Neural progenitor cell (in vitro differentiated cells): ENCODE measurements around the gene DCTN4. TPM values are rescaled to one million over a fixed set of nuclear protein-coding genes. Genes with fewer than 3 reads are reported as not detected.

Experiments
- DNase-seq: peaks from one replicate; pipeline ENCODE4 v3.0.0-alpha.2; 2016; ENCODE audit warnings: low spot score
- H2AFZ ChIP-seq: fragments of 200-600 bp; sonication (generic); replicated peaks from 2 replicates; pipeline ENCODE4 v1.6.1; 2016; ENCODE audit warnings: antibody characterized with exemption
- H3F3A ChIP-seq: fragments of 200-600 bp; sonication (generic); 2 replicates; pipeline ENCODE4 v1.6.1; 2016; ENCODE audit warnings: antibody characterized with exemption, low read depth
- H3K27ac ChIP-seq: fragments of 200-600 bp; sonication (generic); 2 replicates; pipeline ENCODE4 v1.5.1; 2016; ENCODE audit warnings: mild to moderate bottlenecking
- H3K27me3 ChIP-seq: fragments of 200-600 bp; sonication (generic); 2 replicates; pipeline ENCODE4 v1.6.1; 2016; ENCODE audit warnings: mild to moderate bottlenecking, moderate library complexity
- H3K36me3 ChIP-seq: fragments of 200-600 bp; sonication (generic); 2 replicates; pipeline ENCODE4 v1.5.1; 2016
- H3K4me1 ChIP-seq: fragments of 200-600 bp; sonication (generic); 2 replicates; pipeline ENCODE4 v1.6.1; 2016; ENCODE audit warnings: mixed run types
- H3K4me2 ChIP-seq: fragments of 200-600 bp; sonication (generic); 2 replicates; pipeline ENCODE4 v1.6.1; 2016
- H3K4me3 ChIP-seq: fragments of 200-600 bp; sonication (generic); 2 replicates; pipeline ENCODE4 v1.5.1; 2016
- H3K79me2 ChIP-seq: fragments of 200-600 bp; sonication (generic); 2 replicates; pipeline ENCODE4 v1.6.1; 2016; ENCODE audit warnings: low read depth
- H3K9ac ChIP-seq: fragments of 200-600 bp; sonication (generic); 2 replicates; pipeline ENCODE4 v1.6.1; 2016
- H3K9me3 ChIP-seq: fragments of 200-600 bp; sonication (generic); 2 replicates; pipeline ENCODE4 v1.5.1; 2016; ENCODE audit warnings: low read depth
- H4K20me1 ChIP-seq: fragments of 200-600 bp; sonication (generic); 2 replicates; pipeline ENCODE4 v1.6.1; 2016; ENCODE audit warnings: low read depth
- H3K27ac Mint-ChIP-seq: 3 replicates; pipeline ENCODE4 v1.8.0; 2021; ENCODE audit warnings: mixed read lengths
- H3K27me3 Mint-ChIP-seq: 2 replicates; pipeline ENCODE4 v1.8.0; 2022; ENCODE audit warnings: low read depth, mild to moderate bottlenecking, inconsistent platforms, moderate library complexity, mixed read lengths; ENCODE audit not compliant: insufficient read depth
- H3K36me3 Mint-ChIP-seq: 3 replicates; pipeline ENCODE4 v1.8.0; 2021; ENCODE audit warnings: mixed read lengths
- H3K4me1 Mint-ChIP-seq: 3 replicates; pipeline ENCODE4 v1.8.0; 2021; ENCODE audit warnings: mixed read lengths
- H3K4me3 Mint-ChIP-seq: 3 replicates; pipeline ENCODE4 v1.8.0; 2021; ENCODE audit warnings: mild to moderate bottlenecking, moderate library complexity, mixed read lengths
- H3K9me3 Mint-ChIP-seq: 3 replicates; pipeline ENCODE4 v1.8.0; 2020; ENCODE audit warnings: mixed read lengths
- CTCF ChIP-seq: fragments of 200-600 bp; sonication (generic); IDR thresholded peaks from 2 replicates; pipeline ENCODE4 v1.5.1; 2017; ENCODE audit warnings: antibody characterized with exemption, mild to moderate bottlenecking
- EZH2 ChIP-seq: fragments of 200-600 bp; sonication (generic); IDR thresholded peaks from 2 replicates; pipeline ENCODE4 v1.6.1; 2017; ENCODE audit warnings: antibody characterized with exemption, mild to moderate bottlenecking, moderate library complexity
- EZH2phosphoT487 ChIP-seq: fragments of 200-600 bp; sonication (generic); IDR thresholded peaks from 2 replicates; pipeline ENCODE4 v1.6.1; 2017; ENCODE audit warnings: antibody characterized with exemption
- total RNA-seq: library from RNA; depleted of rRNA; stranded (reverse); fragments of >200 nt; gene quantifications from 2 replicates; pipeline ENCODE4 v1.2.3, GENCODE V29; 2015; ENCODE audit warnings: low replicate concordance

The DCTN4 gene
- total RNA-seq, 1 donor from 2014 or later: 65.8 TPM

- H3K27me3 Mint-ChIP-seq: peaks cover 2% of the 10 kb centered on the region
- Histone ChIP-seq H3K36me3 (peaks cover 6% of the 10 kb centered on the region), H3K79me2 (no peaks in the 10 kb centered on the region), H3K4me3 (no peak overlapping the region), H3K4me2 (no peak overlapping the region), H3K9me3 (no peaks in the 10 kb centered on the region), H3K27me3 (no peaks in the 10 kb centered on the region), H3K27ac (no peak overlapping the region), H4K20me1 (no peaks in the 10 kb centered on the region), H3K9ac (no peak overlapping the region), H3K4me1 (no peaks in the 10 kb centered on the region), H2AFZ (no peak overlapping the region), H3F3A (peaks cover 13% of the 10 kb centered on the region)
- DNase-seq: no peak
- peaks cover 33% of the 10 kb centered on the region for H3K36me3 Mint-ChIP-seq
- H3K4me1 Mint-ChIP-seq: no peaks in the 10 kb centered on the region
- no peaks in the 10 kb centered on the region for H3K9me3 Mint-ChIP-seq
- no peak overlapping the region for H3K27ac Mint-ChIP-seq
- TF ChIP-seq EZH2 (no peak), EZH2phosphoT487 (no peak), CTCF (no peak)
- H3K4me3 Mint-ChIP-seq: no peak overlapping the region
Measured at GRCh38 chr5:150690760-150691159, 68.1 kb downstream of the DCTN4 start.

- no peaks in the 10 kb centered on the region for H3K9me3 Mint-ChIP-seq
- Histone ChIP-seq H2AFZ (no peak overlapping the region), H3K27ac (no peak overlapping the region), H3K79me2 (no peaks in the 10 kb centered on the region), H3K4me2 (no peak overlapping the region), H3K36me3 (no peaks in the 10 kb centered on the region), H3K9me3 (no peaks in the 10 kb centered on the region), H4K20me1 (no peaks in the 10 kb centered on the region), H3F3A (peaks cover 13% of the 10 kb centered on the region), H3K9ac (no peak overlapping the region), H3K4me1 (no peaks in the 10 kb centered on the region), H3K4me3 (no peak overlapping the region), H3K27me3 (no peaks in the 10 kb centered on the region)
- H3K4me3 Mint-ChIP-seq: no peak overlapping the region
- H3K27ac Mint-ChIP-seq: no peak overlapping the region
- no peak for TF ChIP-seq EZH2phosphoT487
- TF ChIP-seq CTCF: no peak
- no peak for TF ChIP-seq EZH2
- DNase-seq: no peak
- H3K36me3 Mint-ChIP-seq: peaks cover 25% of the 10 kb centered on the region
- H3K4me1 Mint-ChIP-seq: no peaks in the 10 kb centered on the region
- peaks cover 2% of the 10 kb centered on the region for H3K27me3 Mint-ChIP-seq
Measured at GRCh38 chr5:150689120-150689519, 69.7 kb downstream of the DCTN4 start.

- H3K79me2 ChIP-seq: no peaks in the 10 kb centered on the region
- Mint-ChIP-seq H3K4me3 (no peak overlapping the region), H3K27ac (no peak overlapping the region), H3K4me1 (peaks cover 8% of the 10 kb centered on the region), H3K36me3 (no peaks in the 10 kb centered on the region), H3K9me3 (no peaks in the 10 kb centered on the region), H3K27me3 (peaks cover 8% of the 10 kb centered on the region)
- H4K20me1 ChIP-seq: no peaks in the 10 kb centered on the region
- no peak overlapping the region for H3K27ac ChIP-seq
- H3K4me2 ChIP-seq: no peak overlapping the region
- H3K4me3 ChIP-seq: no peak overlapping the region
- no peaks in the 10 kb centered on the region for H3K36me3 ChIP-seq
- no peaks in the 10 kb centered on the region for H3K4me1 ChIP-seq
- no peak overlapping the region for H3K9ac ChIP-seq
- no peak overlapping the region for H2AFZ ChIP-seq
- H3K9me3 ChIP-seq: no peaks in the 10 kb centered on the region
- TF ChIP-seq CTCF (no peak), EZH2phosphoT487 (no peak), EZH2 (no peak)
- no peak for DNase-seq
- no peaks in the 10 kb centered on the region for H3F3A ChIP-seq
- peaks cover 17% of the 10 kb centered on the region for H3K27me3 ChIP-seq
Measured at GRCh38 chr5:150676578-150676977, 82.2 kb downstream of the DCTN4 start.
